GM18861 (cell line): Measurements from ENCODE around the gene KMT2B.
"Not testable (repeated sequence)": the region's sequence is repeated elsewhere in the genome, so short reads cannot be mapped to it uniquely, and the experiment has no call there.

Source experiments
- ATAC-seq: cut with Tn5 transposase; IDR thresholded peaks from one replicate; pipeline ENCODE4 v1.9.1; 2021; ENCODE audit not compliant: unreplicated experiment

Gene KMT2B

GRCh38 chr19:35755550-35756376 lies 38.0 kb downstream of the KMT2B start:
- ATAC-seq: no peak

GRCh38 chr19:35756377-35757230 lies 38.8 kb downstream of the KMT2B start, which contains the start of gene HSPB6:
Gene HSPB6 (minus strand): TSS chr19:35757029. CDS start chr19:35757008, 21 bp downstream.
- no peak for ATAC-seq

GRCh38 chr19:35757231-35757748 lies 39.5 kb downstream of the KMT2B start:
- ATAC-seq: peak; percentile 4

DNA sequence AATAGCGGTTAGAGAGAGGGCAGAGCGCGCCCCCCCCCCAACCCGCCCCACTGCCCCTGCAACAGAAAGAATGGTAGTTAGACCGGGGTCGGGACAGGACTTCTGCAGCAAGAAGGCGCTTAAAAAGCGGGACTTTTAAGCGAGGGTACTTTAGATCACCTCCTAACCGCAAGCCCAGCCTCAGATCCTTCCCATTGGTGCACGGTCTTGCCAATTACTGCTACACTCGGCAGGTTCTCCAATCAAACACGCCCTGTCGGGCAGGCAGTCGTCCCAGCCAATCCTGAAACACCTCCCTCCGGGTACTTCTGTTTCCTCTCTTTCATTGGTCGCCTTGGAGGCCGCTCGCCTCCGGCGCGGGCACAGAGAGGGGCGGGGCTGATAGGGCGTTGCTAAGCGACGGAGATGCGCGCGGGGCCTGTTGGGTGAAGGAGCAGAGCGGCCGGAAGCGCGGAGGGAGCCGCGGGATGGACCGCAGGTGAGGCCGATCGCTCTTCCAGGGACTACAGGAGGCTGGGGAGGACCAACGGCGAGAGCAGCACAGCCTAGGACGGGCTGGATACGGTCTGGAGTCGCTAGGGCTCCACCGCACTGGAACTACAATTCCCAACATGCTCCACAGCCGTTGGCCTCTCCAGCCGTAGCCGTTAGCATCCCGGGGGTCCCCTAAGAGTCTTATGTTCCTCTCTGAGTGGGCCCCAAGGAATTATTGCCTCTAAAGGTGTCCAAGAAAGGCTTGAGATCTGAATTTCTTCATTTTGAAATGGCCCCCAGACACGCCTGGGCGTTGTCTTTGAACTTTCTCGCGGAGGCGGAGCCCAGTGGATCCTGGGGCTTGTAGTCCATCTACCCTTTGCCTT lies 40.2 kb downstream of the KMT2B start, which contains the start of gene PROSER3:
Gene PROSER3, plus strand, starts transcription at position 428 of the 860 bp plus-strand sequence. Its CDS starts 40 bp downstream, at position 468.
- peak; percentile 96 for ATAC-seq

DNA sequence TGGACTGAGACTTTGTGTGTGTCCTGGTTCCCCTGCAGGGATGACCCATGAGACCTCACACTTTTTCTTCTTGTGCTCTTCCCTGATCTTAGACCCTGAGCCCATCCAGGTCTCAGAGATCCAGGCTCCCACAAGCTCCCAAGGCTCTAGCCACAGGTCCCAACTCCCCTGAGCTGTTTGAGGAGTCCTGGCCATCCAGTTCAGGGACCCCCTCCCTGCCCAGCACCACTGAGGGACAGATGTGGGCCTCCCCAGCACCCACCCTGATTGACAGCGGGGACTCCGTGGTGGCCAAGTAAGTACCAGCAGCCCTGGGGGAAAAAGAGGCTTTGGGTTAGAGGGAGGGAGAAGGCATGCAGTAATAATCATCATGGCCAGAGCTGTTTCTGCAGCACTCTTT lies 41.9 kb downstream of the KMT2B start:
- ATAC-seq: no peak

DNA sequence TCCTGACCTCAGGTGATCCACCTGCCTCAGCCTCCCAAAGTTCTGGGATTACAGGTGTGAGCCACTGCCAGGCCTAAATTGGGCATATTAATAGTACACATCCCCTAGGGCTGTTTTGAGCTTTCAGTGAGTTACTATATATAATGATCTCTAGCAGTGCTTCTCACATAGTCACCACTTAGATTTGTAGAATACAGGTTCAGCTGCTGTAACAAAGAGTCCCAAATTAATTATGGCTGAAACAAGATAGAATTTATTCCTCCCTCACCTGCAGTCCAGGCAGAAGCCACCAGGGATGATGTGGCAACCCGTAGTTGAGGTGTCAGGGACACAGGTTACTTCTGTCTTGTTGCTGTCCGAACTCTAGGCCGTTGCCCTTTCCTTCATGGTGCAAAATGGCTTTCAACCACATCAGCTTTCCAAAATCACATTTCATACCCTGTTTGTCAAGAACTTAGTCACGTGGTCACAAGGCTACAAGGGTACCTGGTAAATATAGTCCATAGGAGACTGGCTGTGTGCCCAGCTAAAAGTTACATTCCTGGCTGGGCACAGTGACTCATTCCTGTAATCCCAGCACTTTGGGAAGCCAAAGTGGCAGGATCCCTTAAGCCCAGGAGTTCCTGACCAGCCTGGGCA lies 43.0 kb downstream of the KMT2B start:
- ATAC-seq: no peak

DNA sequence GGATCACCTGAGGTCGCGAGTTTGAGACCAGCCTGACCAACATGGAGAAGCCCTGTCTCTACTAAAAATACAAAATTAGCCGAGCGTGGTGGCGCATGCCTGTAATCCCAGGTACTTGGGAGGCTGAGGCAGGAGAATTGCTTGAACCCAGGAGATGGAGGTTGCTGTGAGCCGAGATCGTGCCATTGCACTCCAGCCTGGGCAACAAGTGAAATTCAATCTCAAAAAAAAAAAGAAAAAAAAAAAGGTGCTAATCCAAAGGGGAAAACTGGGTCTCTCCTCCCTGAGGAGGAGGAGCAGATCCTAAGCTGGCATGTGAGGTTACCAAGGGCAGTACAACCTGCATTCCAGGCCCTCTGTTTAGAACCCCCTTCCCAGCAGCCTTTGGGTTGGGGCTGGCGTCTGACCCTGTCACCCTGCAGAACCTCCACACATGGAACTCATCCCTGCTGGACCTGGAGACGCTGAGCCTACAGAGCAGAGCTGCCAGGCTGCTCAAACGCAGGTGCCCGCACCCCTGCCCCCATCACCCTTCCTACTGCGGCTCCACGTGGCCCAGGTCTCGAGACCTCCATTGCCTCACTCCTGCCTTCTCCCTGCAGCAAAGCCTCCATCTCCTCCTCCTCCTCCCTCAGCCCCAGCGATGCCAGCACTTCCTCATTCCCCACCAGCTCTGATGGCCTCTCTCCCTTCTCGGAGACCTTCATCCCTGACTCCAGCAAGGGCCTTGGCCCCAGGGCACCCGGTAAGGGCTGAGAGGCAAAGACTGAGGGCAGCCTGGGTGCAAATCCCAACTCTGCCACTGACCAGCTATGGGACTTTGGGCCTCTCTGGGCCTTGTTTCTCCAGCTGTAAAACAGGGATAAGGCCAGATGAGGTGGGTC lies 46.9 kb downstream of the KMT2B start:
- ATAC-seq: no peak

GRCh38 chr19:35766571-35767104 lies 48.8 kb downstream of the KMT2B start:
- ATAC-seq: no peak

GRCh38 chr19:35767288-35768081 lies 49.7 kb downstream of the KMT2B start:
- no peak for ATAC-seq

- ATAC-seq: no peak
These were observed 50.2 kb downstream of the KMT2B start for GRCh38 chr19:35768082-35768421.

DNA sequence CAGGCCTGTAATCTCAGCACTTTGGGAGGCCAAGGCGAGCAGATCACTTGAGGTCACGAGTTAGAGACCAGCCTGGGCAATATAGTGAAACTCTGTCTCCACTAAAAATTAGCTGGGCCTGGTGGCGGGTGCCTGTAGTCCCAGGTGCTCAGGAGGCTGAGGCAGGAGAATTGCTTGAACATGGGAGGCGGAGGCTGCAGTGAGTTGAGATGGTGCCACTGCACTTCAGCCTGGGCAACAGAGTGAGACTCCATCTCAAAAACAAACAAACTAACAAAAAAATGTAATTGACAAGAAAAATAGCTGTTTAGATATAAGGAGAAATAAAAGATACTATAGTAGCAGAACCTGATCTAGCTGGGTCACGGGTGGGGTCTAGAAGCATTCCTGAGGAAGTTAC lies 54.6 kb downstream of the KMT2B start:
- not testable (repeated sequence) for ATAC-seq

GRCh38 chr19:35773020-35773806 lies 55.4 kb downstream of the KMT2B start:
- no peak for ATAC-seq

DNA sequence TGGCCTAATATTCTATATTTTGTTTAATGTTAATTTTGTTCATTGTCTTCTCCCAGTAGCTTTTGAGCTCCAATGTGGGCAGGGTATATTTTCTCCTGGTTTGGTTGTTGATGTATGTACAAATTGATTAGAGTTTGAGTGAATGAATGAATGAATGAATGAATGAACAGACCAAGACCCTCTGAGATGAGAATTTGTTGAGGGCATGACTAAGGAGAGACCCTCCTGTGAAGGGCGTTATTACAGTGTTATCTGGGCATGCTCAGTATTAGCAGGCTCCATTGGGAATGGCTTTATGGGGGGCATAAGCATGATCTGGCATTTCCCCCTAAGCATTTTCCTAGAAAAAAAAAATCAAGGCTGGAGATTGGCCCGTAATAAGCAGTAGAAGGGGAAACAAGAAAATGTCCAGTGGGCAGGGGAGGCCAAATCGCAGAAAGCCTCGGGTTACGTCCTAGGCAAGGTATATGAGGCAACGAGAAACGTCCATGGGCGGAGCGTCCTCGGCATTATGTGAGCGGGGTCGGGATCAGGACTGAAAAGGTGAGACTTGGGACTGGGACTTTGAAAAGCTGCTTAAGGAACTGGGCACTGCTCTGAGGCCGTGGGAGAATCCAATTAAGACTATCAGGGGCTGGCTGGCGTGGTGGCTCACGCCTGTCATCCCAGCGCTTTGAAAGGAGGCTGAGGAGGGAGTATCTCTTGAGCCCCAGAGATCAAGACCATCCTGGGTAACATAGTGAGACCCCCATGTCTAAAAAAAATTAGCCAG lies 56.7 kb downstream of the KMT2B start:
- no peak for ATAC-seq

DNA sequence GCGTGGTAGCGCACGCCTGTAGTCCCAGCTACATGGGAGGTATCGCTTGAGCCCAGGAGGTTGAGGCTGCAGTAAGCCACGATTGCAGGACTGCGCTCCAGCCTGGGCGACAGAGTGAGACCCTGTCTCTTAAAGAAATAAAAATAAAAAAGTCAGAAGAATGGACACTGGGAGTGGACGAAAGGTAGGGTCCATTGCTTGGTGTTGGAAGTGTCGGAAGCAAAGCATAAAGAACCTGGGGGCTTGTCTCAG lies 57.2 kb downstream of the KMT2B start:
- no peak for ATAC-seq

- peak; percentile 91 for ATAC-seq
These were observed 57.7 kb downstream of the KMT2B start, which contains the start of gene ARHGAP33 for GRCh38 chr19:35775298-35776101. Gene ARHGAP33 (plus strand): TSS chr19:35775564. CDS start chr19:35775659, 95 bp downstream.
